Measurements from ENCODE around the gene ENAH.

- TF ChIP-seq CTCF (IDR thresholded peaks at IDR 0.05; ENCODE audit: insufficient read depth, low read depth, low read length): no peak
- no peak for TF ChIP-seq EZH2 (IDR thresholded peaks at IDR 0.05; ENCODE audit: insufficient read depth, low read length)
Observed at GRCh38 chr1:225539575-225539974, 113.3 kb downstream of the ENAH start.
